Adrenal gland (tissue), 12 donors: Measurements from ENCODE around the gene VSIG4. TPM values are rescaled to one million over a fixed set of nuclear protein-coding genes. Genes with fewer than 3 reads are reported as not detected.

Source experiments
- DNase-seq, 7 donors: peaks; one replicate each; pipeline ENCODE4 v3.0.0-alpha.2; 2019 to 2020
- H3K27ac ChIP-seq, 5 donors: fragments of 200-600 bp; sonication (generic) in 4 of 5; 1 replicate in 3 of 5; 2 replicates in 2 of 5; pipeline versions ENCODE4 v1.5.1 to v1.8.0; 2016 to 2020; ENCODE audit warnings: mild to moderate bottlenecking in 1 of 5
- H3K27me3 ChIP-seq: fragments of 200-600 bp; 2 replicates; pipeline ENCODE4 v1.8.0; 2021
- H3K36me3 ChIP-seq, 2 donors: fragments of 200-600 bp; replicated peaks in 1 of 2; 1 replicate in 1 of 2; 2 replicates in 1 of 2; pipeline versions ENCODE4 v1.5.1 to v1.8.0; 2018 to 2022
- H3K4me1 ChIP-seq, 2 donors: fragments of 200-600 bp; replicated peaks in 1 of 2; 1 replicate in 1 of 2; 2 replicates in 1 of 2; pipeline versions ENCODE4 v1.5.1 to v1.8.0; 2018 to 2021
- H3K4me3 ChIP-seq, 4 donors: fragments of 200-600 bp; sonication (generic) in 3 of 4; one replicate each; pipeline ENCODE4 v1.5.1; 2016 to 2018
- H3K9me3 ChIP-seq, 3 donors: fragments of 200-600 bp; sonication (generic) in 1 of 3; replicated peaks in 1 of 3; 1 replicate in 2 of 3; 2 replicates in 1 of 3; pipeline versions ENCODE4 v1.5.1 to v1.8.0; 2016 to 2021
- POLR2A ChIP-seq, 2 donors: fragments of 450-650 bp; IDR thresholded peaks; one replicate each; pipeline ENCODE4 v1.6.1; 2017; ENCODE audit warnings: antibody characterized with exemption in 2 of 2, mild to moderate bottlenecking in 2 of 2, moderate library complexity in 1 of 2
- WGBS, 4 donors: extraction: QIAGEN DNeasy Blood & Tissue Kit in 2 of 4; methylation state at CpG; one replicate each; pipeline versions ENCODE4 v1.1.5 to v1.1.7; 2013 to 2017; 5-methylcytosine and 5-hydroxymethylcytosine counted together
- intact Hi-C, 2 donors: fragments of 100-400 bp; cut with DNase I; formaldehyde crosslinking; loops; one replicate each; pipeline versions ENCODE4 v1.14.1 to v1.15.0; 2022 to 2023
- polyA plus RNA-seq, 3 donors: library from polyadenylated mRNA; stranded (reverse); fragments of 200-250 nt in 2 of 3; fragments of 350-450 nt in 1 of 3; fragmentation: Illumina TruSeq in 1 of 3; extraction: RNeasy Lipid Tissue Mini Kit (QIAGEN cat#74804) in 1 of 3; gene quantifications; one replicate each; pipeline ENCODE4 v1.2.3, GENCODE V29; 2013 to 2014
- total RNA-seq, 9 donors: library from RNA; depleted of rRNA in 4 of 9; stranded (reverse); fragments of >200 nt in 4 of 9; fragments of 120-200 nt in 1 of 9; fragmentation: NEBNext Ultra II Directional in 1 of 9; extraction: Animal tissue kit (Norgen Biotek cat#: 25700) in 1 of 9; gene quantifications; one replicate each; pipeline versions ENCODE4 v1.1.0 to v1.2.4, GENCODE V29; 2013 to 2023
- TF ChIP-seq, protein P1 (sequence below), 6 experiments: fragments of 450-650 bp in 4 of 6; fragments of 200-600 bp in 2 of 6; sonication (generic) in 1 of 6; IDR thresholded peaks; 1 replicate in 5 of 6; 2 replicates in 1 of 6; pipeline versions ENCODE4 v1.5.1 to v1.8.0; 2016 to 2021; ENCODE audit warnings: antibody characterized with exemption in 6 of 6, mild to moderate bottlenecking in 2 of 6, moderate library complexity in 1 of 6
- donor health status: healthy with polysubstance abuse.
- donor health status: Bipolar disorder and iron deficiency.
- donor health status: DM: yes; HTN: yes; CAD: no.
- donor health status: DM: no; HTN: no; CAD: no.
- donor health status: DM: no; HTN: no; CAD: no.
- donor health status: DM: yes; HTN: yes; CAD: no.

VSIG4 gene
- total and polyA plus RNA-seq, 12 donors = 9.9 to 609 (median 163) TPM

DNA sequence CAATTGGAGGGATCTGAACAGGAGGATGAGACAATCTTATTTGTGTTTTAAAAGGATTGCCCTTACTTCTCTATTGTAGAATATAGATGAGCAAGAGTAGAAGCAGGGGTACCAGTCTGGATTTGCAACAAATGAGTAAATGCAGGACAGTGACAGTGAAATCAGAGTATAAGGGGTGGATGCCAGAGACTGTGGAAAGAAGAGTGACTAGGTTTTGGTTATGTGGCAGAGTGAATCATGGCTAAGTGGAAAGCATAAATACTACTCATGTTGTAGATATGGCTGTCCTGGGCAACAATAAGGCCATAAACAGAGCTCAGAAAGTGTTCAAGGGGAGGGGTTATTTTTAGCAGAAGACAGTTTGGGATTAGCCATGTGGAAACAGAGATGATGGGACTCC, 6.0 kb upstream of the VSIG4 start:
- intact Hi-C loops = no loop called here
- Histone ChIP-seq H3K27me3 (peaks cover 4% of the 10 kb centered on the region), H3K4me3 (no peak overlapping the region), H3K4me1 (no peaks in the 10 kb centered on the region), H3K9me3 (no peaks in the 10 kb centered on the region), H3K27ac (no peak overlapping the region), H3K36me3 (no peaks in the 10 kb centered on the region)
- TF ChIP-seq, protein P1, sequence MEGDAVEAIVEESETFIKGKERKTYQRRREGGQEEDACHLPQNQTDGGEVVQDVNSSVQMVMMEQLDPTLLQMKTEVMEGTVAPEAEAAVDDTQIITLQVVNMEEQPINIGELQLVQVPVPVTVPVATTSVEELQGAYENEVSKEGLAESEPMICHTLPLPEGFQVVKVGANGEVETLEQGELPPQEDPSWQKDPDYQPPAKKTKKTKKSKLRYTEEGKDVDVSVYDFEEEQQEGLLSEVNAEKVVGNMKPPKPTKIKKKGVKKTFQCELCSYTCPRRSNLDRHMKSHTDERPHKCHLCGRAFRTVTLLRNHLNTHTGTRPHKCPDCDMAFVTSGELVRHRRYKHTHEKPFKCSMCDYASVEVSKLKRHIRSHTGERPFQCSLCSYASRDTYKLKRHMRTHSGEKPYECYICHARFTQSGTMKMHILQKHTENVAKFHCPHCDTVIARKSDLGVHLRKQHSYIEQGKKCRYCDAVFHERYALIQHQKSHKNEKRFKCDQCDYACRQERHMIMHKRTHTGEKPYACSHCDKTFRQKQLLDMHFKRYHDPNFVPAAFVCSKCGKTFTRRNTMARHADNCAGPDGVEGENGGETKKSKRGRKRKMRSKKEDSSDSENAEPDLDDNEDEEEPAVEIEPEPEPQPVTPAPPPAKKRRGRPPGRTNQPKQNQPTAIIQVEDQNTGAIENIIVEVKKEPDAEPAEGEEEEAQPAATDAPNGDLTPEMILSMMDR (IDR thresholded peaks at IDR 0.05) = no peak
- TF ChIP-seq POLR2A (IDR thresholded peaks at IDR 0.05) = no peak
- DNase-seq = no peak

DNA sequence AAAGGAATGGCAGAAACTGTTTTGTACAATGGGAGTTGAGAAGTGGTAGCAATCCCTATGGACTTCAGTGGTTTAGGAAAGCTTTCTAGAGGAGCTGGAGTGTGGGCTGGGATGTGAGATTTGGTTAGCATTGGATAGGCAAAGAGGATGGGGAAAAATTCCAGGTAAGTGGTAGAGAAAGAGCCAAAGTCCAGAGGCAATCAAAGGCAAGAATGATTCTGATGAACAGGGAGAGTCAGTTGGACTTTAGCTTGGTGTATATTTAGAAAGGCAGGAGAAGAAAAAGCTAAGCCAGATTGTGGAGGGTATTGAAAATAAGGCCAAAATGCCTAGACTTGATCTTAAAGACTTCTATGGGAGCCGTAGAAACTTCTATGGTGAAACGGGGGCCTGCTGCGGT, 3.7 kb upstream of the VSIG4 start:
- H3K27me3 ChIP-seq = peaks cover 4% of the 10 kb centered on the region
- TF ChIP-seq, protein P1 (IDR thresholded peaks at IDR 0.05) = no peak
- no peak for TF ChIP-seq POLR2A (IDR thresholded peaks at IDR 0.05)
- 64 to 98% (median 88%) methylated on average over 3 of the region's 3 CpGs for WGBS, 4 donors
- no peak for DNase-seq
- no peak overlapping the region for H3K27ac ChIP-seq
- H3K4me1 ChIP-seq = no peaks in the 10 kb centered on the region
- H3K36me3 ChIP-seq = no peaks in the 10 kb centered on the region
- H3K9me3 ChIP-seq = no peaks in the 10 kb centered on the region
- no peak overlapping the region for H3K4me3 ChIP-seq
- intact Hi-C loops = no loop called here

GRCh38 chrX:66042307-66043077, 2.6 kb upstream of the VSIG4 start:
- Histone ChIP-seq H3K9me3 (no peaks in the 10 kb centered on the region), H3K4me1 (no peaks in the 10 kb centered on the region), H3K36me3 (no peaks in the 10 kb centered on the region), H3K27me3 (peaks cover 4% of the 10 kb centered on the region), H3K4me3 (no peak overlapping the region), H3K27ac (no peak overlapping the region)
- TF ChIP-seq, protein P1 (IDR thresholded peaks at IDR 0.05) = no peak
- TF ChIP-seq POLR2A (IDR thresholded peaks at IDR 0.05) = no peak
- no peak for DNase-seq
- 56 to 76% (median 61%) methylated on average over 3 of the region's 3 CpGs for WGBS, 4 donors
- intact Hi-C loops = no loop called here

GRCh38 chrX:66038115-66038514, 1.8 kb downstream of the VSIG4 start:
- Histone ChIP-seq H3K36me3 (no peaks in the 10 kb centered on the region), H3K4me1 (no peaks in the 10 kb centered on the region), H3K9me3 (no peaks in the 10 kb centered on the region), H3K27me3 (peaks cover 12% of the 10 kb centered on the region), H3K27ac (peak overlapping the region in 1 of 5 donors; percentile 79), H3K4me3 (no peak overlapping the region)
- DNase-seq = no peak
- intact Hi-C loops = no loop called here
- WGBS, 4 donors = 81 to 100% (median 86%) methylated on average over 1 of the region's 1 CpG
- TF ChIP-seq, protein P1 (IDR thresholded peaks at IDR 0.05) = no peak
- no peak for TF ChIP-seq POLR2A (IDR thresholded peaks at IDR 0.05)
